ACC112 (cell line): ENCODE data around the gene DPF3.

ENCODE experiments used
- H2AFZ ChIP-seq: fragments of 200-600 bp; sonication (generic); one replicate; pipeline ENCODE4 v1.6.0; 2017; ENCODE audit warnings: antibody characterized with exemption, low read length; ENCODE audit not compliant: unreplicated experiment
- H3K27ac ChIP-seq: fragments of 200-600 bp; sonication (generic); 2 replicates; pipeline ENCODE4 v1.5.1; 2014; ENCODE audit warnings: low read depth, mild to moderate bottlenecking, antibody characterized with exemption, low read length, moderate library complexity
- H3K27me3 ChIP-seq: fragments of 200-600 bp; sonication (generic); 2 replicates; pipeline ENCODE4 v1.6.1; 2014; ENCODE audit warnings: mild to moderate bottlenecking, antibody characterized with exemption, low read length, moderate library complexity, mixed read lengths; ENCODE audit not compliant: insufficient read depth
- H3K36me3 ChIP-seq: fragments of 200-600 bp; sonication (generic); 2 replicates; pipeline ENCODE4 v1.6.1; 2016; ENCODE audit warnings: mild to moderate bottlenecking, antibody characterized with exemption, low read length, moderate library complexity, mixed read lengths; ENCODE audit not compliant: insufficient read depth
- H3K4me1 ChIP-seq: fragments of 200-600 bp; sonication (generic); one replicate; pipeline ENCODE4 v1.6.1; 2016; ENCODE audit warnings: low read length, mixed read lengths; ENCODE audit not compliant: insufficient read depth, unreplicated experiment, control insufficient read depth
- H3K4me3 ChIP-seq: fragments of 200-600 bp; sonication (generic); 2 replicates; pipeline ENCODE4 v1.5.1; 2014; ENCODE audit warnings: mild to moderate bottlenecking, low read depth, low read length
- H3K79me2 ChIP-seq: fragments of 200-600 bp; sonication (generic); one replicate; pipeline ENCODE4 v1.6.0; 2016; ENCODE audit warnings: low read length; ENCODE audit not compliant: control insufficient read depth, unreplicated experiment, insufficient read depth

The DPF3 gene

DNA sequence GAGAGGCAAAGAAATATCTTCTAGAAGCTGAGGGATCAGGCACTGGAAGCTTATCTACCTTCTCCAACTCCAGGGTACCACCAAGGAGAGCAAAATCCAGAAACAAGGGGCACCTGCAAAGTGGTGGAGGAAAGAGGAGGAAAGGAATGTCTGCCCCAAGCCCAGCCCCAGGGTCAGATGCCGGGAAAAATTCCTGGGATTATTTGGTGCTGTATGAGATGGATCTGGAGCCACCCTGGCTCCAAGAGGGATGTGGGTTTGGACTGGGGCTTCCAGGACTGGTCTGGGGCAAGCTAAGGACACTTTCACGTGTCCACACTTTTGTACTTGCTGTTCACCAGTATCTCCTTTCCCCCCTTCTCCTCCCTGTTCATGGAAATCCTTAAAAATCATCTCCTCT is 69.8 kb downstream of the DPF3 start:
- no peaks in the 10 kb centered on the region for H3K79me2 ChIP-seq
- no peaks in the 10 kb centered on the region for H3K27me3 ChIP-seq
- no peaks in the 10 kb centered on the region for H3K4me1 ChIP-seq

DNA sequence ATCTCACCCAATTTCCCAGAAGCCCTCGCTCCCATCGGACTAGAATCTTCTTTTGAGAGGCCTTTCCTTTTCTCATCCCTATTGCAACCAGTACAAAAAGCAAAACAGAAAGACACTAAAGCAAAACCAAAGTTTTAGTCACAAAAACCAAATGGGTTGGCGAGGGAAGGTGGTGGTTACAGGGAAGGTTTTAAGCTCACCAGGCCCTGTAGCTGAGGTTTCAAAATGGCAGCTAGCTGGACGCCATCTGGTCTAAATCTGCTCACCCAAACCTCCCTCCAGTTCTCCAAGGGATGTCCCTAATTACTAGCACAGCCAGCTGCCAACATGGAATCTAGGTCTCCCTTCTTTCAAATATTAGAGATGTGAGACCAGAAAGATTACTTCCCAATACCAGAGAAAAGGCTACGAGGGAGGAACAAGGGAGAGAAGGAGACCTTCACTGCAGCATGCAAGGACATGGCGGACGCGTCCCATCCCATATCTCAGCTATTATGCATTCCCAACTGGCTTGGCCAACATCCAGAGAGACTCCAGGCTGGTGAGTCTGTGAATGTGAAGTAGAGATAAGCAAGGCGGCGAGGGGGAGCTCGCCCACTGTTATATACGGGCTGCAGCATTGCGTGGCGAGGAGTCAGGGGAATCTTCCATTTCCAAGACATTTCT is 70.8 kb downstream of the DPF3 start:
- Histone ChIP-seq H3K4me1 (no peaks in the 10 kb centered on the region), H2AFZ (no peak overlapping the region), H3K27me3 (no peaks in the 10 kb centered on the region), H3K36me3 (no peaks in the 10 kb centered on the region), H3K4me3 (no peak overlapping the region), H3K27ac (no peak overlapping the region), H3K79me2 (no peaks in the 10 kb centered on the region)

More for the DNA sequence above, 69.8 kb downstream of the DPF3 start:
- H2AFZ ChIP-seq: no peak overlapping the region
- H3K36me3 ChIP-seq: no peaks in the 10 kb centered on the region
- H3K4me3 ChIP-seq: no peak overlapping the region
- H3K27ac ChIP-seq: no peak overlapping the region

DNA sequence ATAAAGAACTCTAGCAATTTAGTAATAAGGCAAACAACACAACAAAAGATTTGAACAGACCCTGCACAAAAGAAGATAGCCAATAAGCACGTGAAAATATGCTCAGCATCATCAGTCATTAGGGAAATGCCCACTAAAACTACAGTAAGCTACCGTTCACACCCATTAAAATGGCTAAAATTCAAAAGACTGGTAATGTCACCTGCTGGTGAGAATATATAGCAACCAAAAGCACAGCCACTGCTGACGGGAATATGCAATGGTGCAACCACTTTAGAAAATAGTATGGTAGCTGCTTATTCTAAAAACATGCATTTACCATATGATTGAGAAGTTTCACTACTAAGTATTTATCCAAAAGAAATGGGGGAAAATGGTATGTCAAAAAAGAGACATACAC is 74.9 kb downstream of the DPF3 start:
- Histone ChIP-seq H3K27ac (no peak overlapping the region), H3K4me3 (no peak overlapping the region), H3K27me3 (no peaks in the 10 kb centered on the region), H3K36me3 (no peaks in the 10 kb centered on the region), H3K4me1 (no peaks in the 10 kb centered on the region), H2AFZ (no peak overlapping the region), H3K79me2 (no peaks in the 10 kb centered on the region)

DNA sequence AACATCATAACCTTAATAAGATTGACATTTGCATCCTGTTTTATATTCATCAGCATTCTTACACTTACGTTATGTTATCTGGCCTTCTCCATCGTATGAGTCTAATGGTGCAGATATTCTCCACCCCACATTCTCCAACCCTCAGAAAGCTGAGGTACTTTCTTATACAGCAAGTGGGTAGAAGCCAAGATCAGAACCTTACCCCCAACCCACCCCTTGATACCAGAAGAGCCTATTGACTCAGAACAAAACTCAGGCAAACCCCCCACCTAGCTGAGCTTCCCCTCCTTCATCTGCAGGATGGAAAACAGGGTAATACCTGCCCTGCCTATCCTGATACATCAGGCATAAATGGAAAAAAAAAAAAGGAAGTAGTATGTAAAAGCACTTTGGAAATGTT is 77.6 kb downstream of the DPF3 start:
- no peak overlapping the region for H3K27ac ChIP-seq
- no peaks in the 10 kb centered on the region for H3K27me3 ChIP-seq
- H3K4me1 ChIP-seq: no peaks in the 10 kb centered on the region
- no peaks in the 10 kb centered on the region for H3K36me3 ChIP-seq
- no peaks in the 10 kb centered on the region for H3K79me2 ChIP-seq
- no peak overlapping the region for H2AFZ ChIP-seq
- H3K4me3 ChIP-seq: no peak overlapping the region

DNA sequence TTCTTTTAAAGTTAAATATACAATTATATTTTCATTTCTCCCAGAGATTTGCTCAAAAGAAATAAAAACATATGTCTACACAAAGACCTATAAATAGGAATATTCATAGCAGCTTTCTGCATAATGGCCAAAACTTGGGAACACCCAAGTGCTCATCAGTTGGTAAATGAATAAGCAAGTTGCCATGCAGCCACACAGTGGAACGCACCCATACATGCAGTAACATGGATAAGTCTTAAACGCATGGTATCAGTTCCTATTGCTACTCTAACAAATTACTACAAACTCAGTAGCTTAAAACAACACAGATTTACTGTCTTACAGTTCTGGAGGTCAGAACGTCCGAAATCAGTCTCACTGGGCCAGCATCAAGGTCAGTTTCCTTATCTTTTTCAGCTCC is 78.5 kb downstream of the DPF3 start:
- no peaks in the 10 kb centered on the region for H3K27me3 ChIP-seq
- H3K4me1 ChIP-seq: no peaks in the 10 kb centered on the region
- H3K79me2 ChIP-seq: no peaks in the 10 kb centered on the region

DNA sequence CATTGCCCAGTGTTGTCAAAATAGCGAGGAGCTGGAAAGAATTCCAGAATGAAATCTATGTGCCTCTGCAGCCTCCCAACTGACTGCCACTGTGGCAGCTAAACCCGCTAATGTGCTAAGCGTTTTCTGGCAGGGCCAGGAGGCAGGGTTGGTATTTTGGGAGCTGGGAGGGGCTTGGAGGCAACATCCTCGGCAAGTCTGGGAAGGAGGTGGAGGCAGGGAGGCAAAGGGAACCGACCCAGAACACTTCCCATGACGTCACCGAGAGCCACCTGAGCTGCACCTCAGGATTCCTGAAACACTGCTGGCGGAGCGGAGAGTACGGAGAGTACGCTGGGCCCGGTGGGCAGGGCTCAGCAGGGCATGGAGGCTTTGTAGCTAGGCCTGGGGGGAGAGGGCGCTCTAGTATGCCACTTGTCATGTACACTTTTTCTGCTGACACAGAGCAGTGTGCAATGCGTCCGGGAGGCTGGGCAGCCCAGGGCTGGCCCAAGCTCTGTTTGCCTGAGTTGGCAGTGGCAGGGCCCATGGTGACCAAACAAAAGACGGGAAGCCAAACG is 81.5 kb downstream of the DPF3 start:
- Histone ChIP-seq H2AFZ (no peak overlapping the region), H3K36me3 (no peaks in the 10 kb centered on the region), H3K27ac (no peak overlapping the region), H3K4me1 (no peaks in the 10 kb centered on the region), H3K4me3 (no peak overlapping the region), H3K27me3 (no peaks in the 10 kb centered on the region), H3K79me2 (no peaks in the 10 kb centered on the region)

More for the DNA sequence above, 78.5 kb downstream of the DPF3 start:
- H2AFZ ChIP-seq: no peak overlapping the region
- H3K36me3 ChIP-seq: no peaks in the 10 kb centered on the region
- H3K4me3 ChIP-seq: no peak overlapping the region
- H3K27ac ChIP-seq: no peak overlapping the region

DNA sequence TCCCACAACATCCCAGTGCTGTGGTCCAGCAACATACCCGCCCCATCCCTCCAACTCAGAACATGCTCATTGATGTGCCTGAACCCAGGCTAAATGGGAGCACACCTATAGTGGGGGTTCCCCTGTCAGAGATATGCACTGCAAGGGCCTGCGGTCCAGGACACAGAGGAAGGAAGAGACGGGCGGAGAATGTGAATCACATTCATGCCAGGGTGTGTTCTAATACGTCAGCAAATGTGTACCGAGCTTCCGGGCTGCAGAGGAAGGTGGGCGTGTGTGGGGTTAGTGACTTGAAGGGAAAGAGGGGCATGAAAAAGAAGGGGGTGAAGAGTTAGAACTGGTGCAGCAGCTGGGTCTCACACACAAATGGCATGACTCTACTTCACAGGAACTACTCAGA is 83.7 kb downstream of the DPF3 start:
- Histone ChIP-seq H3K27ac (no peak overlapping the region), H3K27me3 (no peaks in the 10 kb centered on the region), H3K79me2 (no peaks in the 10 kb centered on the region), H3K36me3 (no peaks in the 10 kb centered on the region), H3K4me3 (no peak overlapping the region), H3K4me1 (no peaks in the 10 kb centered on the region), H2AFZ (no peak overlapping the region)

DNA sequence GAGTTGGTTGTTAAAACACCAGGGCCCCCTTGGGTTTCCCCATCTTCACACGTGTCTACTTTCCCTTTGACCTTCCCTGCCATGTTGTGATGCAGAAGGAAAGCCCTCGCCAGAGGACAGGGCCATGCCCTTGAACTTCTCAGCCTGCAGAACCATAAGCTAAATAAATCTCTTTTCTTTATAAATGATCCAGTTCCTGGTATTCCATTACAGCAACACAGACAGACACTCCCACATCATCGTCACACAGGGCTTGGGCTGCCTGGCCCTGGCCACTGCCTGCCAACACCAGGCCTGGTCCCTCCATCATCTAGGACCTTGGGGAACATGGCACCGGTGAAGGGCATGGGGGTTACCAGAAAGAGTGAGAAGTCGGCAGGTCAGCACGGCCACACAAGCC is 84.8 kb downstream of the DPF3 start:
- Histone ChIP-seq H3K27me3 (no peaks in the 10 kb centered on the region), H2AFZ (no peak overlapping the region), H3K4me1 (no peaks in the 10 kb centered on the region), H3K4me3 (no peak overlapping the region), H3K36me3 (no peaks in the 10 kb centered on the region), H3K79me2 (no peaks in the 10 kb centered on the region), H3K27ac (no peak overlapping the region)

DNA sequence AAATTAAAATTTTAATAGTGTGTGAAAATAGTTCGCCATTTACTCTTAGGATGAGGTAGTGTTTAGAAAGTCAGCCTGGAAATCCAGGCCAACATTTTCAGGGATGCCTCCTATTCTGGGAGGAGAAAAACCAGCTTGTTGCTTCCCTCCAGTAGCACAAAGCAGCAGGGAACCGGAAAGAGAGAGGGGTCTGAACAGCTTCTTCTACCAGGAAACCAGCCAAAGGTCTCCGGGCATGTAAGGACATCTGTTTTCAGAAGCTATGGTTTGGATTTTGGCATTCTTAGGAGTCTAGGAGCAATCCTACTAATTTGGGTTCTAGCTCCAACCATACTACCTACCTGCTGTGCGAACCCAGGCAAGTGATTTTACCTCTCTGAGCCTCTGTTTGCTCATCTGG is 85.3 kb downstream of the DPF3 start:
- Histone ChIP-seq H3K4me3 (no peak overlapping the region), H3K36me3 (no peaks in the 10 kb centered on the region), H3K27me3 (no peaks in the 10 kb centered on the region), H3K79me2 (no peaks in the 10 kb centered on the region), H3K4me1 (no peaks in the 10 kb centered on the region), H3K27ac (no peak overlapping the region), H2AFZ (no peak overlapping the region)

DNA sequence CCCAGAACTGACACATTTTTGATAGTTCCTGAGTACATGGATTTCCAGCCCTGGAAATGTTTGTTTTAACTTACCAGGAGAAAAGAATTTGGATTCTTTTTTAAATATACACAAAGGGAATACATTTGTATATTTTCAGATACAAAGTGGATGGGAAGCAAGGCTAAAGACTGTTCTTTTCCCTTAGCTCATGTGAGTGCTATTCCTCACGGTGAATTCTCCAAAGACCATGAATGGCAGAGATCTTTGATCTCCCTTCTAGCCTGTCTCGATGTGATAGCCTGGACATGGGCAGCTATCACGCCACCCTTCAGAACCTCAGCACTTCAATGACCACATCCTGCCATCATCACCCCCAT is 91.3 kb downstream of the DPF3 start:
- no peak overlapping the region for H3K27ac ChIP-seq
- H3K4me1 ChIP-seq: peaks cover 19% of the 10 kb centered on the region
- H2AFZ ChIP-seq: no peak overlapping the region
- no peaks in the 10 kb centered on the region for H3K79me2 ChIP-seq
- no peaks in the 10 kb centered on the region for H3K27me3 ChIP-seq
- H3K36me3 ChIP-seq: no peaks in the 10 kb centered on the region
- no peak overlapping the region for H3K4me3 ChIP-seq

DNA sequence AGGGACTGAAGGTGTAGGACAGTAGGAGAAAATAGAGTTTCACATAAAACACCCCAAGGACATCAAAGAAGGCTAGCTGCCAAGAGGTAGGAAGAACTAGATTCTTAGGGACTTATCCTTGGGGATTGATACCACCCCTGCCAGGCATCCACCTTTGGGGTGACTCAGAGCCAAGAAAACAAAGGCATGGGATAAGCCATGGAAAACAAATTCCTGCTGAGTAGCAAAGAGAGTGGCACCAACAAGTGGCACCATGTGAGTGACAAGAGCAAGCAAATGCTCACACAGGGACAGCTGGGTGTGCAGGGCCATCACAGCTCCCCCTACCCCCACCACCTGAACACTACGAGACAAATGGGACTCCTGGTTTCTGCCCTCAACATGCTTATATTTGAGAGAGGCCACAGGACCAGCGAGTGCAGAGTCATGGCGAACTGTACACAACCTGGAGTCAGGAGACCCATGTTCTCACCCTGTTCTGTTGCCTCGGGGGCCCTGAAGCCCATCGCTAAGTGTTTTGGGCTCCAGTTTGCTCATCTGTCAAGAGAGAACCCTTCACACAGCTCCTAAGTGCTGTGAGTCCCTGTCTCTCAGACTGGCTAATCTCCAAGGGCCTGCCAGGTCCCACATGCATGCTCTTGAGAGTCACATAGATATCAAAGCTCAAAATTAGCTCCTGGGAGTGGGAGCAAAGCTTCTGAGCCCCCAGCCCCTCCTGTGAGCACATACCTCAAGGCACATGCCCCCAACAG is 91.9 kb downstream of the DPF3 start:
- H3K4me1 ChIP-seq: peaks cover 19% of the 10 kb centered on the region
- no peaks in the 10 kb centered on the region for H3K79me2 ChIP-seq
- no peaks in the 10 kb centered on the region for H3K27me3 ChIP-seq
- H3K4me3 ChIP-seq: no peak overlapping the region
- H2AFZ ChIP-seq: no peak overlapping the region
- no peaks in the 10 kb centered on the region for H3K36me3 ChIP-seq
- H3K27ac ChIP-seq: peak overlapping the region; percentile 53; the same call in 1 of the 2 replicates
